ENCODE data around the gene DLG5.

DNA sequence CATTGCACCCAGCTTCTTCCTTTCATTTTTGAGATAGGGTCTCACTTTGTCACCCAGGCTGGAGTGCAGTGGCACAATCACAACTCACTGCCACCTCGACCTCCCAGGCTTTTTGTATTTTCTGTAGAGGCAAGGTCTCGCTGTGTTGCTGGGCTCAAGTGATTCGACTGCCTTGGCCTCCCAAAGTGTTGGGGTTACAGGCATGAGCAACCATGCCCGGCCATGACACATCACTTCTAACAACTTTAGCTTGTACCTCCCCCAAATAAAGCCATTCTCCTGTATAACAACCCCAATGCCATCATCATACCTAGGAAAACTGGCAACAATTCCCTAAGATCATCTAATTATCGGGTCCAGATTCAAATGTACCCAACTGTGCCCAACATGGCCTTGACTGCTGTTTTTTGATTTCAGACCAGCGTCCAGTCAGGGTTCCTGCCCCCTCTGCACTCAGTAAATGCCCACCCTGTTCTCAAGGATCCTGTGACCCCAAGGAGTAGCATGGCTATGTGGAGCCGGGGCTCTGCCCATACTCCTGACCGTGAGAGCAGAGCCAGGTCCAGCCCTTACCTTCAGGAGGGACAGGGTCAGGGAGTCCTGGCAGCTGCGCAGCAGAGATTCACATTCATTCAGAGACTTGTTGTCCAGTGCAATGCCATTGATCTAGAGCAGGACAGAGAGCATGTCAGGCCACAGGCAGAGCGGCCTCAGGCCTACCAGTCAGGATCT lies 102.6 kb downstream of the DLG5 start:
- TF ChIP-seq CTCF (IDR thresholded peaks at IDR 0.05; ENCODE audit: borderline replicate concordance, extremely low read depth, low read length, poor library complexity, severe bottlenecking): no peak
- TF ChIP-seq EZH2 (IDR thresholded peaks at IDR 0.05; ENCODE audit: borderline replicate concordance, low read depth, low read length, severe bottlenecking): no peak
